Naive thymus-derived CD4-positive, alpha-beta T cell (primary cell): ENCODE results near the gene CAMK1G. TPM values are rescaled to one million over a fixed set of nuclear protein-coding genes. Genes with fewer than 3 reads are reported as not detected.

ENCODE experiments used
- ATAC-seq: fragments of 150-1000 bp; cut with Tn5 transposase; 2 replicates; pipeline ENCODE4 v1.10.0; 2021; ENCODE audit warnings: mild to moderate bottlenecking, moderate library complexity
- CTCF ChIA-PET: fragments of 350-600 bp; sonication (Branson Sonifier 250); formaldehyde crosslinking; loops from one replicate; lab custom pipeline; 2021; ENCODE audit warnings: antibody characterized with exemption; lab: Charles Lee
- POLR2A ChIA-PET: fragments of 350-600 bp; sonication (Branson Sonifier 250); formaldehyde crosslinking; loops from one replicate; lab custom pipeline; 2021; ENCODE audit warnings: antibody characterized with exemption, inconsistent platforms; lab: Charles Lee
- DNase-seq, 9 donors: peaks; one replicate each; pipeline versions ENCODE4 v3.0.0 to v3.0.0-alpha.2; 2020 to 2022; ENCODE audit warnings: mixed read lengths in 1 of 9
- H3K27ac ChIP-seq: one replicate; pipeline ENCODE4 v1.7.0; 2013; ENCODE audit warnings: mild to moderate bottlenecking, low read depth, low read length, moderate library complexity
- H3K27me3 ChIP-seq, 2 donors: one replicate each; pipeline ENCODE4 v1.7.0; 2013; ENCODE audit warnings: low read length in 2 of 2, mild to moderate bottlenecking in 2 of 2, moderate library complexity in 2 of 2; ENCODE audit not compliant: control insufficient read depth in 2 of 2, insufficient read depth in 2 of 2
- H3K36me3 ChIP-seq, 3 experiments: 1 replicate in 2 of 3; 2 replicates in 1 of 3; pipeline ENCODE4 v1.7.0; 2013; ENCODE audit warnings: low read length in 3 of 3, mild to moderate bottlenecking in 3 of 3, moderate library complexity in 1 of 3; ENCODE audit not compliant: insufficient read depth in 3 of 3, control insufficient read depth in 2 of 3
- H3K4me1 ChIP-seq, 2 donors: one replicate each; pipeline ENCODE4 v1.7.0; 2013; ENCODE audit warnings: low read length in 2 of 2, mild to moderate bottlenecking in 2 of 2, moderate library complexity in 1 of 2; ENCODE audit not compliant: control insufficient read depth in 2 of 2, insufficient read depth in 2 of 2
- H3K4me3 ChIP-seq: 2 replicates; pipeline ENCODE4 v1.7.0; 2013; ENCODE audit warnings: mild to moderate bottlenecking, low read length
- H3K9me3 ChIP-seq, 3 experiments: 1 replicate in 2 of 3; 2 replicates in 1 of 3; pipeline ENCODE4 v1.7.0; 2013; ENCODE audit warnings: low read length in 3 of 3; ENCODE audit not compliant: control insufficient read depth in 2 of 3
- H3K27ac Mint-ChIP-seq, 9 donors: one replicate each; pipeline ENCODE4 v1.8.0; 2020 to 2022; ENCODE audit warnings: mixed read lengths in 9 of 9, mild to moderate bottlenecking in 8 of 9, moderate library complexity in 5 of 9, inconsistent platforms in 2 of 9
- H3K27me3 Mint-ChIP-seq, 5 donors: one replicate each; pipeline ENCODE4 v1.8.0; 2021 to 2022; ENCODE audit warnings: mixed read lengths in 5 of 5, mild to moderate bottlenecking in 1 of 5
- H3K36me3 Mint-ChIP-seq, 5 donors: one replicate each; pipeline ENCODE4 v1.8.0; 2020 to 2022; ENCODE audit warnings: mixed read lengths in 5 of 5, mild to moderate bottlenecking in 3 of 5, inconsistent platforms in 1 of 5
- H3K4me1 Mint-ChIP-seq, 7 donors: one replicate each; pipeline ENCODE4 v1.8.0; 2020 to 2022; ENCODE audit warnings: mixed read lengths in 7 of 7, mild to moderate bottlenecking in 3 of 7, inconsistent platforms in 1 of 7
- H3K4me3 Mint-ChIP-seq, 10 donors: one replicate each; pipeline ENCODE4 v1.8.0; 2020 to 2022; ENCODE audit warnings: mild to moderate bottlenecking in 10 of 10, mixed read lengths in 10 of 10, moderate library complexity in 6 of 10, inconsistent platforms in 2 of 10
- H3K9me3 Mint-ChIP-seq, 11 donors: one replicate each; pipeline ENCODE4 v1.8.0; 2020 to 2022; ENCODE audit warnings: mixed read lengths in 11 of 11, mild to moderate bottlenecking in 4 of 11, inconsistent platforms in 1 of 11, moderate library complexity in 1 of 11
- intact Hi-C, 2 donors: fragments of 100-400 bp; cut with micrococcal nuclease; formaldehyde crosslinking; loops; one replicate each; pipeline ENCODE4 v1.15.1; 2023
- polyA plus RNA-seq, 2 donors: library from polyadenylated mRNA; unstranded; fragments of 300-500 nt; fragmentation: Illumina TruSeq; gene quantifications; one replicate each; pipeline ENCODE4 v1.2.3, GENCODE V29; 2021
- total RNA-seq, 6 experiments: library from RNA in 5 of 6; stranded (reverse) in 5 of 6; gene quantifications; 1 replicate in 5 of 6; 2 replicates in 1 of 6; pipeline ENCODE4 v1.2.3 and lab custom pipeline; 2021 to 2026

Gene CAMK1G
- total and polyA plus RNA-seq, 7 experiments from 2014 or later, result not detected

DNA sequence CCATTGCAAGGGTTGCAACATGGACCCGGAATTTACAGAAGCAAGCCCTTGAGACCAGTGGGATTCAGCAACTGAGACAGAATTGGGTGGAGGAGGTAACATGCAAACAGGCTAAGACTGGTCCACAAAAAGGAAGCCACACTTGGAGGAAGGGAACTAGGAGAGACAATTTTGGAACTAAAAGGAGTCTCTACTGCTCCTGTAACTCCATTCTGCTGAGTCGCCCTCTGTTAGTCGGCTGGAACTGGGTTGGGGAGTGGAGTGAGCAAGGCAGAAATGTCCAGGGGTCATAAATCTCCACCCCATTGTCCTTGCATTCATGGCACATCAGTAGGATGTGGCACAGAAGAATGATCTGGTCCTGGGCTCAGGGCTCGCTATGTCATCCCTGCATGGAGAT is 63.6 kb downstream of the CAMK1G start:
- CTCF ChIA-PET, result interaction anchor here (1.2 kb wide), 1 partner anchor 45 kb away, joined by 5 read pairs; no protein-coding TSS in a partner anchor
- DNase-seq (no peak), ATAC-seq (no peak)
- Mint-ChIP-seq H3K36me3 (peaks cover 0 to 4% (median 0%) of the 10 kb centered on the region in 5 donors), H3K9me3 (no peaks in the 10 kb centered on the region), H3K27ac (peak overlapping the region in 1 of 9 donors; percentile 34), H3K4me3 (no peak overlapping the region), H3K27me3 (no peaks in the 10 kb centered on the region), H3K4me1 (peaks cover 6 to 47% (median 11%) of the 10 kb centered on the region in 7 donors)
- Histone ChIP-seq H3K27me3 (no peaks in the 10 kb centered on the region), H3K4me3 (no peak overlapping the region), H3K9me3 (no peaks in the 10 kb centered on the region), H3K36me3 (no peaks in the 10 kb centered on the region), H3K27ac (no peak overlapping the region), H3K4me1 (no peaks in the 10 kb centered on the region)
- POLR2A ChIA-PET, result no interaction called here
- intact Hi-C loops, result no loop called here

DNA sequence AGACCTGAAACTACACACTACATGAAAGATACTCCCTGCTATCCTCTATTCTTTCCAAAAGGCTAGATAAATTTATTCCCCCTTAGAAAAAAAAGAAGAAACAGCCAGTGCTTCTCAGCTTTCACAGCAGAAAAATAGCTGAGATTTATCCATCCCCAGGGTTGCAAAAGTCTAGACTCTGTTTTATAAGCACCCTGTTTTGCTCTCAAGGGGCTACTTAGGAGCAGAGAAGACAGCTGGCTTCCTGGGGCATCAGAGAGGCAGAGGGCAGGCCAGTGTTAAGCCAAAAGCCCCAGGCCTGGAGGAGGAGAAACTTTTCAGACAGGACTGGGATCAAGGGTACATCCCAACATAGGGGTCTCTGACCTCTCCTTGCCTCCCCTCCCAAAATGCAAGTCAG is 64.8 kb downstream of the CAMK1G start:
- intact Hi-C loops, result no loop called here
- no peaks in the 10 kb centered on the region for H3K27me3 Mint-ChIP-seq
- Histone ChIP-seq H3K4me3 (no peak overlapping the region), H3K27me3 (no peaks in the 10 kb centered on the region), H3K9me3 (no peaks in the 10 kb centered on the region), H3K36me3 (no peaks in the 10 kb centered on the region), H3K4me1 (no peaks in the 10 kb centered on the region), H3K27ac (no peak overlapping the region)
- peaks cover 0 to 4% (median 0%) of the 10 kb centered on the region in 5 donors for H3K36me3 Mint-ChIP-seq
- no peak for DNase-seq
- POLR2A ChIA-PET, result no interaction called here
- no peak overlapping the region for H3K4me3 Mint-ChIP-seq
- peak overlapping the region in 2 of 9 donors; percentile 25 to 87 for H3K27ac Mint-ChIP-seq
- CTCF ChIA-PET, result no interaction called here
- no peaks in the 10 kb centered on the region for H3K9me3 Mint-ChIP-seq
- peaks cover 11 to 58% (median 16%) of the 10 kb centered on the region in 7 donors for H3K4me1 Mint-ChIP-seq
- ATAC-seq, result no peak

DNA sequence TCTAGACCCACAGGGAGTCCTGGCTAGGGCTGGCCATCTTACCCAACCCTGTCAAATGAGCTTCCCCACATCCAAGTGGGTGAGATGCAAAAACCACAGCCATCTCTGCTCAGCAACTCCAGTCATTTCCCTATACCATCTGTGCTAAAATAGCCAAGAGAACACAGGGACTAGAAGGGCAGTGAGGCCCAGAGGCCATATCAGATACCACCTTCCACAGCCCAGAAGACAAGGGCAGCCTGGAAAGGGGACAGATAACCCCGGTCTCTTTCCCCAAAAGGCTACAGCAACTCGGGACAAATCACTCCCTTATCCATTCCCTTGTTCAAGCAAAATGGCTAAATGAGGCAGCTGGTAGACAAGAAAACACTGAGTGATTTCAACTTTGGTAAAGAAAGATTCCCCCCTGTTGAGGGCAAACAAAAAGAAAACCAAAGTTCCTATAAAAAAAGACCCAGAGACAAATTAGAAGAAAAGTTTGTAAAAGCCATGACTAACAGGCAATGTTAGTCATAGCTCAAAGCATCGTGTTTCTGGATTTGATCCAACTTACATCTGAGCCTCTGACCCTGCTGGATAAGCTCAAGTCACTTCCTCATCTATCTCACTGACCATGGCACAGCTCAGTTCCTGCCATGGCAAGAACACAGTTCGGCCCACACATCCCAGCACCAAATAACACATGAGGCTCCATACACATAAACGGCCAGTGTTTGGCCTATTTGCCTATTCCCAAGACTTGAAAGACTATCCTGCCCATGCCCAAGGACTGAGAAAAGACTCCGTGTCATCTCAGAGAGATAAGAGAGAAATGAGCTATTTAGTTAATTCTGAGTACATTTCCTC is 65.6 kb downstream of the CAMK1G start:
- ChIA-PET CTCF (interaction anchor here (1.1 kb wide), 1 partner anchor 79 kb away, joined by 3 read pairs; no protein-coding TSS in a partner anchor), POLR2A (no interaction called here)
- intact Hi-C loops, result no loop called here
- no peaks in the 10 kb centered on the region for H3K9me3 ChIP-seq
- ATAC-seq (peak; percentile 74), DNase-seq (no peak)
- Mint-ChIP-seq H3K27me3 (no peaks in the 10 kb centered on the region), H3K36me3 (peaks cover 0 to 4% (median 0%) of the 10 kb centered on the region in 5 donors), H3K27ac (peak overlapping the region in 3 of 9 donors; percentile 25 to 68 (median 30)), H3K4me3 (peak overlapping the region in 1 of 10 donors; percentile 19), H3K4me1 (peaks cover 11 to 66% (median 16%) of the 10 kb centered on the region in 7 donors), H3K9me3 (no peaks in the 10 kb centered on the region)
- H3K4me1 ChIP-seq, result no peaks in the 10 kb centered on the region
- H3K36me3 ChIP-seq, result no peaks in the 10 kb centered on the region
- no peak overlapping the region for H3K27ac ChIP-seq
- H3K4me3 ChIP-seq, result no peak overlapping the region
- no peaks in the 10 kb centered on the region for H3K27me3 ChIP-seq

DNA sequence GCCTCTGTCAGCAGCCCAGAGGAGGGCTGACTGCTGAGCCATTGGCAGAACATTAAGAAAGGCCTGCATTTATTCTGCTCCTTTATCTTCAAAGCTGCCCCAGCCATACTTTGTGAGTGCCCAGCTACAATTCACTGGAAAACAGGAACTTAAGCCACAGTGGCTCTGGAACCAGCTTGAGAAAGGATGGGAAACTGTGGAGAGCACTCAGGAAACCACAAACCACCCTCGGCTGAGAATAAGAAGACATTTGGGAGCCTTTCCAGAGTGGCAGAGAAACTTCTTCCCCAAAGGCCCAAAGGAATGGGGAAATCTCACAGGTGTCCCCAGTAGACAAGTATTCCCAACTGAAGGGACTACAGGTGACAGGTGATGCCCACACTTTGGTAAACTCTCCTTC is 66.9 kb downstream of the CAMK1G start:
- POLR2A ChIA-PET, result no interaction called here
- H3K4me3 Mint-ChIP-seq, result peak overlapping the region in 1 of 10 donors; percentile 49
- H3K4me3 ChIP-seq, result no peak overlapping the region
- H3K9me3 Mint-ChIP-seq, result no peaks in the 10 kb centered on the region
- peak overlapping the region in 1 of 9 donors; percentile 88 for H3K27ac Mint-ChIP-seq
- H3K36me3 ChIP-seq, result no peaks in the 10 kb centered on the region
- CTCF ChIA-PET, result no interaction called here
- intact Hi-C loops, result loop anchor here (2.0 kb wide), 3 partner anchors 20 to 98 kb away; no protein-coding TSS in a partner anchor
- H3K27me3 ChIP-seq, result no peaks in the 10 kb centered on the region
- no peaks in the 10 kb centered on the region for H3K4me1 ChIP-seq
- no peak for ATAC-seq
- H3K4me1 Mint-ChIP-seq, result peaks cover 11 to 72% (median 16%) of the 10 kb centered on the region in 7 donors
- no peak for DNase-seq
- H3K36me3 Mint-ChIP-seq, result peaks cover 0 to 4% (median 0%) of the 10 kb centered on the region in 5 donors
- no peak overlapping the region for H3K27ac ChIP-seq
- H3K9me3 ChIP-seq, result no peaks in the 10 kb centered on the region
- H3K27me3 Mint-ChIP-seq, result no peaks in the 10 kb centered on the region

DNA sequence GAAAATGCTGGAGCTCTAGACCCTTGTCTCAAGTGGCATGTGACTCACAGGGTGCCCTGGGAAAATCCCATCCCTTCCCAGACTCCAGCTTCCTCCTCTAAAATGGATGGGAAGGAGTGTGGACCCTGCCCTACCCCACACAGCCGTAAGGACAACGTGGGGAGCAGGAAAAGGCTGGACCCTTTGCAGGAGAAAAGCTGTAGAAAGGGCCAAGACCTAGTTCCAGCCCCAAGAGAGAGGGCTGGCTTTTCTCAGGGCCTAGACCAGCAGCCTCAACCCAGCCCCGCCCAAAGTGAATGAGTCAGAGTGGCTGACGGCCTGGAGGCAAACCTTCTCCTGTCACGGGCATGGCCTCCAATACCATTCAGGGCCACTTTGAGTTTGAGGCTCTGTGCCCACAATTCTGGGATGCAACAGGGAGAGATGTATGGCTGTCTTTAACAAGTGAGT is 67.6 kb downstream of the CAMK1G start:
- no peaks in the 10 kb centered on the region for H3K36me3 ChIP-seq
- H3K27me3 ChIP-seq, result no peaks in the 10 kb centered on the region
- H3K27ac ChIP-seq, result no peak overlapping the region
- Mint-ChIP-seq H3K27ac (peak overlapping the region in 2 of 9 donors; percentile 12 to 88), H3K36me3 (peaks cover 0 to 4% (median 0%) of the 10 kb centered on the region in 5 donors), H3K27me3 (no peaks in the 10 kb centered on the region), H3K9me3 (no peaks in the 10 kb centered on the region), H3K4me3 (peak overlapping the region in 1 of 10 donors; percentile 50), H3K4me1 (peaks cover 11 to 69% (median 16%) of the 10 kb centered on the region in 7 donors)
- no peaks in the 10 kb centered on the region for H3K9me3 ChIP-seq
- POLR2A ChIA-PET, result no interaction called here
- peak; percentile 82 for ATAC-seq
- H3K4me1 ChIP-seq, result no peaks in the 10 kb centered on the region
- DNase-seq, result peak in 1 of 9 donors; percentile 72
- no peak overlapping the region for H3K4me3 ChIP-seq
- intact Hi-C loops, result loop anchor here (2.0 kb wide), 3 partner anchors 20 to 98 kb away; no protein-coding TSS in a partner anchor
- CTCF ChIA-PET, result no interaction called here

DNA sequence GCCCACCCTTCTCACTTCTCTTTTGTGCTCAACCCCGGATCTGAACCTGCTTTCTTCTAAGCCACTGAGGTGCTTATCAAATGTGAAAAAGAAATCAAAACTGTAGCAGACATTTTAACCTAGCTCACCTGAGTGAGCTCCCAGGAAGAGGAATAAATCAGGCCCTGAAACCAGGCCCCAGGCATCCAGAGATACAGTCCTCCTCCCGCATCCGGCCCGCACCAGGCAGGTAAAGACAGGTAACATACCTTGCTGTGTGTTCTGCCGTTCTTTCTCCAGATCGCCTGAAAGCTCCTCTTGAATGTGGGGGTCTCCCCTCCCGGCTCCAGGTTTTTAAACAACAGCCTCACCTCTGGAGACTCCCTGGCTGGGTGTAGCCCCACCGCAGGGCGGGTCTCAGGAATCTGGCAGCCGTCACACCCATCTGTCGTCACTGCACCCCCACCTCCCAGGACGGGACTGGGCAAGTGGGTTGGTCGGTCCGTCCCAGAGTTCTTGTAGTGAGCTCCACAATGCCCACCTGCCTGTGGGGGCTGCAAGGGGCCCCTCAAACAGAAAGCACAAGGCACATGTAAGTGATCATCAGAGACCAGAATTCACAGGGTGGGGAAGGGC is 68.7 kb downstream of the CAMK1G start, which contains the start of gene LAMB3:
LAMB3 (minus strand) TSS at position 305 of the 615 bp plus-strand sequence. CDS start 1,481 bp downstream, outside the sequence.
- Mint-ChIP-seq H3K36me3 (peaks cover 0 to 4% (median 0%) of the 10 kb centered on the region in 5 donors), H3K4me1 (peaks cover 10 to 63% (median 18%) of the 10 kb centered on the region in 7 donors), H3K9me3 (no peaks in the 10 kb centered on the region), H3K27ac (peak within 1 kb of the TSS in 5 of 9 donors; percentile 11 to 88 (median 56)), H3K4me3 (peak within 1 kb of the TSS in 1 of 10 donors; percentile 50), H3K27me3 (no peaks in the 10 kb centered on the region)
- POLR2A ChIA-PET, result no interaction called here
- H3K36me3 ChIP-seq, result no peaks in the 10 kb centered on the region
- H3K4me1 ChIP-seq, result no peaks in the 10 kb centered on the region
- no peaks in the 10 kb centered on the region for H3K9me3 ChIP-seq
- H3K4me3 ChIP-seq, result no peak within 1 kb of the TSS
- no peak for DNase-seq
- no peak within 1 kb of the TSS for H3K27ac ChIP-seq
- no peaks in the 10 kb centered on the region for H3K27me3 ChIP-seq
- ATAC-seq, result no peak
- CTCF ChIA-PET, result interaction anchor here (0.7 to 1.5 kb wide), 4 partner anchors 10 to 34 kb away, joined by 3 to 4 read pairs (median 3); no protein-coding TSS in a partner anchor
- intact Hi-C loops, result no loop called here
